ENCODE data around the gene ZC3HAV1. TPM values are rescaled to one million over a fixed set of nuclear protein-coding genes. Genes with fewer than 3 reads are reported as not detected.

ZC3HAV1 gene
- total and polyA plus RNA-seq, 2 of the 13 experiments (the other 11 are each of a cell fraction or from before 2014, with no cell fraction given) = 12.7 to 23.7 TPM

GRCh38 chr7:139117599-139118233 lies 8.2 kb upstream of the ZC3HAV1 start:
- peak overlapping the region in 1 of 3 experiments; percentile 41; a peak in 2 of 6 replicates for H3K4me3 ChIP-seq (replicated peaks in 1 of 3; ENCODE audit: insufficient read depth in 1 of 3, low read depth in 2 of 3, low read length in 3 of 3)
- H2AFZ ChIP-seq (ENCODE audit: low read length) = no peak overlapping the region
- H3K9me3 ChIP-seq (ENCODE audit: low read length) = no peaks in the 10 kb centered on the region
- POLR2A ChIA-PET = interaction anchor here (1.0 kb wide), 2 partner anchors 7 to 38 kb away, joined by 3 read pairs; no protein-coding TSS in a partner anchor
- intact Hi-C loops (cut with micrococcal nuclease; ENCODE audit: unreplicated experiment) = loop anchor here (1.0 kb wide), 1 partner anchor 8 kb away; the partner anchor contains the start of gene ZC3HAV1
- no peaks in the 10 kb centered on the region for H3K27me3 ChIP-seq (ENCODE audit: control insufficient read depth in 1 of 2, insufficient read depth in 2 of 2, low read length in 2 of 2)
- peaks cover 49% of the 10 kb centered on the region for H3K4me1 ChIP-seq (ENCODE audit: insufficient read depth, low read length)
- BruUV-seq (replicated peaks) = no TSS peak
- no peak overlapping the region for H3K9ac ChIP-seq (ENCODE audit: insufficient read depth, low read depth, low read length)
- H4K20me1 ChIP-seq (ENCODE audit: insufficient read depth, low read length) = no peaks in the 10 kb centered on the region
- TF ChIP-seq HES4 (CRISPR knock-in tag; IDR thresholded peaks at IDR 0.05; ENCODE audit: borderline replicate concordance) = no peak
- no peak for TF ChIP-seq CEBPG (CRISPR knock-in tag; IDR thresholded peaks at IDR 0.05)
- TF ChIP-seq NFE2L2 (IDR thresholded peaks at IDR 0.05; ENCODE audit: low read length) = peak; percentile 7; the same call in 1 of the 2 replicates
- TF ChIP-seq MAFF (IDR thresholded peaks at IDR 0.05; ENCODE audit: low read depth, low read length) = peak; percentile 65
- TF ChIP-seq MAFK (conservative IDR thresholded peaks at IDR 0.05 in 1 of 2, IDR thresholded peaks at IDR 0.05 in 1 of 2; ENCODE audit: low read length in 2 of 2) = peak; percentile 73
- no peak for TF ChIP-seq ZNF839 (CRISPR knock-in tag; IDR thresholded peaks at IDR 0.05; ENCODE audit: borderline replicate concordance)
- CTCF ChIA-PET (ENCODE audit: low intra/inter-chr PET ratio, low total read pairs) = no interaction called here
- peak overlapping the region; percentile 84 for H3K4me2 ChIP-seq (ENCODE audit: low read depth, low read length)
- FAIRE-seq (no peak), DNase-seq (ENCODE audit: low spot score) (no peak), ATAC-seq (no peak)
- in situ Hi-C loops (cut with HindIII; ENCODE audit: extremely low pct_ligation_motif_present, low pct_unique_long_range_greater_than_20kb) = no loop called here
- peak overlapping the region; percentile 19 for H3K27ac ChIP-seq (ENCODE audit: extremely low read length, insufficient read depth, low read length)
- H3K79me2 ChIP-seq (ENCODE audit: insufficient read depth, low read length) = no peaks in the 10 kb centered on the region
- H3K36me3 ChIP-seq (replicated peaks in 1 of 2; ENCODE audit: control insufficient read depth in 1 of 2, insufficient read depth in 2 of 2, low read length in 2 of 2) = no peaks in the 10 kb centered on the region
- 39% methylated on average over 5 of the region's 5 CpGs for WGBS (ENCODE audit: low lambda C conversion rate)

GRCh38 chr7:139116999-139117398 lies 7.5 kb upstream of the ZC3HAV1 start:
- ATAC-seq (peak; percentile 88), FAIRE-seq (no peak), DNase-seq (ENCODE audit: low spot score) (peak; percentile 88)
- peak overlapping the region in 1 of 3 experiments; percentile 41; a peak in 2 of 6 replicates for H3K4me3 ChIP-seq (replicated peaks in 1 of 3; ENCODE audit: insufficient read depth in 1 of 3, low read depth in 2 of 3, low read length in 3 of 3)
- peak overlapping the region; percentile 84 for H3K4me2 ChIP-seq (ENCODE audit: low read depth, low read length)
- H4K20me1 ChIP-seq (ENCODE audit: insufficient read depth, low read length) = no peaks in the 10 kb centered on the region
- no TSS peak for BruUV-seq (replicated peaks)
- POLR2A ChIA-PET = interaction anchor here (1.0 kb wide), 2 partner anchors 8 to 37 kb away, joined by 3 read pairs; no protein-coding TSS in a partner anchor
- H3K9me3 ChIP-seq (ENCODE audit: low read length) = no peaks in the 10 kb centered on the region
- no peaks in the 10 kb centered on the region for H3K36me3 ChIP-seq (replicated peaks in 1 of 2; ENCODE audit: control insufficient read depth in 1 of 2, insufficient read depth in 2 of 2, low read length in 2 of 2)
- H3K4me1 ChIP-seq (ENCODE audit: insufficient read depth, low read length) = peaks cover 56% of the 10 kb centered on the region
- CTCF ChIA-PET (ENCODE audit: low intra/inter-chr PET ratio, low total read pairs) = no interaction called here
- in situ Hi-C loops (cut with HindIII; ENCODE audit: extremely low pct_ligation_motif_present, low pct_unique_long_range_greater_than_20kb) = no loop called here
- no peak overlapping the region for H3K9ac ChIP-seq (ENCODE audit: insufficient read depth, low read depth, low read length)
- no peak overlapping the region for H2AFZ ChIP-seq (ENCODE audit: low read length)
- peak overlapping the region; percentile 19 for H3K27ac ChIP-seq (ENCODE audit: extremely low read length, insufficient read depth, low read length)
- no peaks in the 10 kb centered on the region for H3K79me2 ChIP-seq (ENCODE audit: insufficient read depth, low read length)
- intact Hi-C loops (cut with micrococcal nuclease; ENCODE audit: unreplicated experiment) = loop anchor here (1.0 kb wide), 1 partner anchor 8 kb away; the partner anchor contains the start of gene ZC3HAV1
- WGBS (ENCODE audit: low lambda C conversion rate) = 2% methylated on average over 3 of the region's 3 CpGs
- no peaks in the 10 kb centered on the region for H3K27me3 ChIP-seq (ENCODE audit: control insufficient read depth in 1 of 2, insufficient read depth in 2 of 2, low read length in 2 of 2)
- no peak for TF ChIP-seq SETDB1 (CRISPR knock-in tag; IDR thresholded peaks at IDR 0.05; ENCODE audit: borderline replicate concordance)
- TF ChIP-seq ZNF878 (CRISPR knock-in tag; IDR thresholded peaks at IDR 0.05) = no peak
- TF ChIP-seq HNF4A (CRISPR knock-in tag; IDR thresholded peaks at IDR 0.05) = peak; percentile 95
- TF ChIP-seq SRSF4 (IDR thresholded peaks at IDR 0.05; ENCODE audit: low read depth, low read length, poor library complexity, severe bottlenecking) = no peak
- TF ChIP-seq ZNF704 (CRISPR knock-in tag; IDR thresholded peaks at IDR 0.05; ENCODE audit: borderline replicate concordance) = no peak
- TF ChIP-seq ZNF343 (CRISPR knock-in tag; IDR thresholded peaks at IDR 0.05) = no peak
- TF ChIP-seq ZFP91 (CRISPR knock-in tag; IDR thresholded peaks at IDR 0.05; ENCODE audit: borderline replicate concordance) = no peak
- TF ChIP-seq SIX1 (CRISPR knock-in tag; IDR thresholded peaks at IDR 0.05; ENCODE audit: borderline replicate concordance) = peak; percentile 97; the same call in 1 of the 2 replicates
